Astrocyte (in vitro differentiated cells and primary cell): Measurements from ENCODE around the gene HSPBP1.

Experiments used
- CTCF ChIP-seq: IDR thresholded peaks from 2 replicates; pipeline ENCODE4 v1.5.1; 2011; ENCODE audit warnings: low read depth, mild to moderate bottlenecking, inconsistent platforms, low read length, moderate library complexity; ENCODE audit not compliant: insufficient read depth
- EZH2 ChIP-seq: IDR thresholded peaks from 2 replicates; pipeline ENCODE4 v1.6.1; 2012; ENCODE audit warnings: mild to moderate bottlenecking, low read length, inconsistent platforms; ENCODE audit not compliant: insufficient read depth

DNA sequence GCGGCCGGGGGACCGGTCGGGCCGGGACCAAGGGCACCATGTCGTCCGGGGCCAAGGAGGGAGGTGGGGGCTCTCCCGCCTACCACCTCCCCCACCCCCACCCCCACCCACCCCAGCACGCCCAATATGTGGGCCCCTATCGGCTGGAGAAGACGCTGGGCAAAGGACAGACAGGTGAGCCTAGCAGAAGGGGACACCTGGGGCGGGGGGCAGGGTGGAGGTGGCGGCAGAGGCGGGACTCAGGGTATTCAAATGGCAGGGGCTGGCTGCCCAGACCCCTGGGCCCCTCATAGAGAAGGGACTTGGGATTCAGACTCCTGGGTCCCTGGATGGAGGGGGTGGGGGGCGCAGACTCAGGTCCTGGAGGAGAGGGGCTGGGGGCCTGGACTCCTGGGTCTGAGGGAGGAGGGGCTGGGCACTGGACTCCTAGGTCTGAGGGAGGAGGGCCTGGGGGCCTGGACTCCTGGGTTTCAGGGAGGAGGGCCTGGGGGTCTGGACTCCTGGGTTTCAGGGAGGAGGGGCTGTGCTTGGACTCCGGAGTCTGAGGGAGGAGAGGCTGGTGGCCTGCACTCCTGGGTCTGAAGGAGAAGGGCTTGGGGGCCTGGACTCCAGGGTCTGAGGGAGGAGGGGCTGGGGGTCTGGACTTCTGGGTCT is 4.6 kb upstream of the HSPBP1 start:
- TF ChIP-seq CTCF, result no peak
- no peak for TF ChIP-seq EZH2
